HG03575 (cell line): Measurements from ENCODE around the gene SHISA5.
"Not testable (repeated sequence)": the region's sequence is repeated elsewhere in the genome, so short reads cannot be mapped to it uniquely, and the experiment has no call there.

Experiments used
- ATAC-seq: cut with Tn5 transposase; IDR thresholded peaks from one replicate; pipeline ENCODE4 v1.9.1; 2021; ENCODE audit not compliant: unreplicated experiment, insufficient number of reproducible peaks, low FRiP score; ENCODE audit errors: extremely low read depth

The SHISA5 gene

DNA sequence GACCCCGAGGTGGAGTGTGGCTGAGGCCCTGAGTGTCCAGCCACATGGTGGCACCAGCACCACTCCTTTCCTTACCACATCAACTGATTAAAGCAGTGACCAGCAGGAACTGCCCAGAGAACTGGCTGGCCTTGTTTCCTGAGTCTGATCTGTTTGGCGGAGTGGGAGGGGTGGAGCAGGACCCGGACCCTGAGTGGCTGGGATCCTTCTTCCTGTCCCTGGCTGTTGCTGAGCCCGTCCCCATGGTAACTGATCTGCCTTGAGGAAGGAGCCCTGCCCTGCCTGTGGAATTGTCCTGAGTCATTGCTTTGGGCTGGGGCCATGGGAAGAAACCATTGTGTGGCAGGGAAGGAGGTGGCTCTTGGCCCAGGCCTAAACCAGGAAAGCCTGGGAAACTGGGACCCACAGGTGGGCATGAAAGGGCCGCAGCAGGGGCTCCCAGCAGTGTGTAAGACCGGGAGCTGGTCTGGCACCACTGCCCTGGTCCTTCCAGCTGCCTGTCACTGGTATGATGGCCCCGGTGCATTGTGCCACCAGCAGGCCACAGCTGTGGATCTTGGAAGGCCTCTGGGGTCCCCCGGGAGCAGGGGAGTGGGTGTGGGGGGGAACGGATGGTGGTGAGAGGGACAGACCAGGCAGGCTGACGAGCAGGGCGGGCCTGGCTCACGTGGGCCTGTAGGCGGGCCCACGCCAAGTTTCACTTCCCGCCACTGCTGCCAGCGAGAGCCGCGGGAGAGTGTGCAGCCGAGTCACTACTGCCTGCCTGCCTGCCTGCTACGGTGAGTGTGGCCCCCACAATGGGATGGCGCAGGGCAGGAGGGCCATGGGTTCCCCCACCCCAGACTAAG, 38.2 kb downstream of the SHISA5 start:
- ATAC-seq: no peak

DNA sequence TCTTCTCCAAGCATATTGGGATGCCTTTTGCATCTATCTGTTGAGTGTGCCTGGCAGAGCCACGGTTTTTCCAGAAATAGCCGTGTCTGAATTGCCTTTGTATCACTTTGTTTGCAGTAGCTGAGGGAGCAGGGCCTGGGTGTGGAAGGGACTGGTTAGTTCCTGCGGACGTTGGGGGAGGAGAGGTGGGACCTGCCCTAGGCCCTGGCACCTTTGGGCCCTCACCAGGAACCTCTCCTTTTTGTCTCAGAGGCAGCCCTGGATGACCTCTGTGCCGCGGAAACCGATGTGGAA, 38.8 kb downstream of the SHISA5 start:
- no peak for ATAC-seq

DNA sequence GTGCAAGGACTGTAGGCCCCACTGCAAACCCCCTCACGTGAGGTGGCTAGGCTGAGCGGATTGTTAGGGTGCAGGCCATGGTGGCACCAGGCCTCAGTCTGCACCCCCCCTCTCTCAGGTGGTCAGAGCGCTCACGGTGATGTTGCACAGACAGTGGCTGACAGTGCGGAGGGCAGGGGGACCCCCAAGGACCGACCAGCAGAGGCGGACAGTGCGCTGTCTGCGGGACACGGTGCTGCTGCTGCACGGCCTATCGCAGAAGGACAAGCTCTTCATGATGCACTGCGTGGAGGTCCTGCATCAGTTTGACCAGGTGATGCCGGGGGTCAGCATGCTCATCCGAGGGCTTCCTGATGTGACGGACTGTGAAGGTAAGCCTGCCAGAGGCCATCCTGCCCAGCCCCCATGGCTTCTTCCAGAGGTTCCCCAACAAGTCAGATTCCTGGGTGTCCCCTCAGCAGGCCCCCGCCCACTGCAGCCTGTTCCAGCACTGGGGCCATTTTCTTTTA, 39.2 kb downstream of the SHISA5 start:
- no peak for ATAC-seq

DNA sequence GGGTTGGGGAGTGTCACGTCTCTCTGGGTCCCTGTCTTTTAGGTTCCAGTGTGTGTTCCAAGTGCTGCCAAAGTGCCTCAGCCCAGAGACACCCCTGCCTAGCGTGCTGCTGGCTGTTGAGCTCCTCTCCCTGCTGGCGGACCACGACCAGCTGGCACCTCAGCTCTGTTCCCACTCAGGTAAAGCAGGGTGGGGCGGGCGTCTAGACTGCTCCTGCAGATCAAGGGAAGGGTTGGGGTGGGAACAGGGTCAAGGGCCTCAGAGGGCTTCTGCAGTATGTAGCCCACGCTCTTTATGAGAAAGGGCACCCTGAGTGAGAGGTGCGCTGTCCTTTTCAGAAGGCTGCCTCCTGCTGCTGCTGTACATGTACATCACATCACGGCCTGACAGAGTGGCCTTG, 40.3 kb downstream of the SHISA5 start:
- ATAC-seq: no peak

DNA sequence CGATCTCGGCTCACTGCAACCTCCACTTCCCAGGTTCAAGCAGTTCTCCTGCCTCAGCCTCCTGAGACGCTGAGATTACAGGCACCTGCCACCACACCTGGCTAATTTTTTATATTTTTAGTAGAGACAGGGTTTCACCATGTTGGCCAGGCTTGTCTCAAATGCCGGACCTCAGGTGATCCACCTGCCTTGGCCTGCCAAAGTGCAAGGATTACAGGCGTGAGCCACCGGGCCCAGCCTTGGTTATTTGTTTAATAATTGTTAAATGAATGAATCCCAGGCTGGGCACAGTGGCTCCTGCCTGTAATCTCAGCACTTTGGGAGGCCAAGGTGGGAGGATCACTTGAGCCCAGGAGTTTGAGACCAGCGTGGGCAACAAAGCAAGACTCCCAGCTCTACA, 42.2 kb downstream of the SHISA5 start:
- not testable (repeated sequence) for ATAC-seq

DNA sequence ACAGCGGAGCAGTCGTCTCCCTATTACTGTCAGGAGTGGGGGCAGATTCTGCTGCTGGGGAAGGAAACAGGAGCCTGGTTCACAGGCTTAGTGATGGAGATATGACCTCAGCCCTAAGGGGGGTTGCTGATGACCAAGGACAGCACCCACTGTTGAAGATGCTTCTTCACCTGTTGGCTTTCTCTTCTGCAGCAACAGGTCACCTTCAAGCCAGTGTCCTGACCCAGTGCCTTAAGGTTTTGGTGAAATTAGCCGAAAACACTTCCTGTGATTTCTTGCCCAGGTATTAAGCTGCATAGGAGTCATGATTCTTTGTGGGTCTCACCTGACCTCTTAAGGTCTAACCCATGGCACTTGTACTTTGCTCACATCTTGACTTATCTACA, 43.5 kb downstream of the SHISA5 start:
- no peak for ATAC-seq

DNA sequence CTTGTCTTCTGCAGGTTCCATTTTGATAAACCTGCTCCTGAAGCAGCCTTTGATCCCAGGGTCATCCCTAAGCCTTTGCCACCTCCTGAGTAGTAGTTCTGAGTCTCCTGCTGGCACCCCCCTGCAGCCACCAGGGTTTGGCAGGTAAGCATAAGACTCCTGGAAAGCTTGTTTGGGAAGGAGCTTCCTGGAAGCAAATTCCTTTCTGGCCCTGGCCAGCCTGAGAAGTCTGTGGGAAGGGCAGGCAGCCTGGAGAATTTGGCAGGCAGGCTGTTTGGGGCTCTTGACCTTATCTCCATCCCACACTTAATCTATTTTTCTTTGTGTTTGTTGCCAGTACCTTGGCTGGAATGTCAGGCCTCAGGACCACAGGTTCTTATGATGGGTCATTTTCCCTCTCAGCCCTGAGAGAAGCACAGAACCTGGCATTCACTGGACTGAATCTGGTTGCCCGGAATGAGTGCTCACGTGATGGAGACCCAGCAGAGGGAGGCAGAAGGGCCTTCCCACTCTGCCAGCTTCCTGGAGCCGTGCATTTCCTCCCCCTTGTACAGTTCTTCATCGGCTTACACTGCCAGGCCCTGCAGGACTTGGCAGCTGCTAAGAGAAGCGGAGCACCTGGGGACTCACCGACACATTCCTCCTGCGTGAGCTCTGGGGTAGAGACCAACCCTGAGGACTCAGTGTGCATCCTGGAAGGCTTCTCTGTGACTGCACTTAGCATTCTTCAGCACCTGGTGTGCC, 44.0 kb downstream of the SHISA5 start:
- no peak for ATAC-seq

DNA sequence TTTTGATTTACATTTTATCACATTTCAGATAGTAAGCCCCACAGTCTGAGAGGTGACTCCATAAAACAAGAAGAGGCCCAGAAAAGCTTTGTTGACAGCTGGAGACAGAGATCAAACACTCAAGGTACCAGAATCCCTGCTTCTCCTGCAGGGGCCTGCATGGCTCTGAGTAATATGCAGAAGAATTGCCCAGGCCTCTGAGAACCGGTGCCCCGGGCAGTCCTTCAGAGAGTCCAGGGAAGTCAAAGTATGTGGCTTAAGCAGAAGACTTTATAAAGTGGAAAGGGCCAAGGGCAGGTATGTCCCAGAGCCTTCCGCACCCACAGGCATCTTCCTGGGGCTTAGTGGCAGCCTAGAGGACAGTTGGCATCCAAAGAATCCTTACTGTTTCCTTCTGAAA, 44.6 kb downstream of the SHISA5 start:
- no peak for ATAC-seq

DNA sequence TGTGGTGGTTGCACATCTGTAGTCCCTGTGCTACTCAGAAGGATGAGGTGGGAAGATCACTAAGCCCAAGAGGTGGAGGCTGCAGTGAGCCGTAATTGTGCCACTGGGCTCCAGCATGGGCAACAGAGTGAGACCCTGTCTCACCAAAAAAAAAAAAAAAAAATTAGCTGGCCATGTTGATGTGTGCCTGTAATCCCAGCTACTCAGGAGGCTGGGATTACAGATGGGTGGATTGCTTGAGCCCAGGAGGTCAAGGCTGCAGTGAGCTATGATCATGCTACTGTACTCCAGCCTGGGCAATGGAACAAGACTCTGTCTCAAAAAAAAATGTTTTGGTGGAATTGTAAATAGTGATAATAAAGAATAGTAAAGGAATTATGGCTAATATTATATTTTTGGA, 47.5 kb downstream of the SHISA5 start:
- no peak for ATAC-seq

DNA sequence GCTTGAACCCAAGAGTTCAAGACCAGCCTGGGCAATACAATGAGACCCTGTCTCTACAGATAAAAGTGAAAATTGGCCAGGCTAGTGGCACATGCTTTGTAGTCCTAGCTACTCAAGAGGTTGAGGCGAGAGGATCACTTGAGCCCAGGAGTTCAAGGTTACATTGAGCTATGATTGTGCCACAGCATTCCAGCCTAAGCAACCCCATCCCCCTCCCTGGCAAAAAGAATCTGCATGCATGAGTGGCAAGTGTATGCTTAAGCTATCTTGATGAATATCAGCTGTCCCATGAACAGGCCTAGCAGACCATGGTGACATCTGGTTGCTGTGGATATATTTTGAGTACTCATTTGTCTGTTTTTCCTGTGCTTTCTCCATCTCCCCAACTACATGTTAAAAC, 52.7 kb downstream of the SHISA5 start:
- no peak for ATAC-seq

DNA sequence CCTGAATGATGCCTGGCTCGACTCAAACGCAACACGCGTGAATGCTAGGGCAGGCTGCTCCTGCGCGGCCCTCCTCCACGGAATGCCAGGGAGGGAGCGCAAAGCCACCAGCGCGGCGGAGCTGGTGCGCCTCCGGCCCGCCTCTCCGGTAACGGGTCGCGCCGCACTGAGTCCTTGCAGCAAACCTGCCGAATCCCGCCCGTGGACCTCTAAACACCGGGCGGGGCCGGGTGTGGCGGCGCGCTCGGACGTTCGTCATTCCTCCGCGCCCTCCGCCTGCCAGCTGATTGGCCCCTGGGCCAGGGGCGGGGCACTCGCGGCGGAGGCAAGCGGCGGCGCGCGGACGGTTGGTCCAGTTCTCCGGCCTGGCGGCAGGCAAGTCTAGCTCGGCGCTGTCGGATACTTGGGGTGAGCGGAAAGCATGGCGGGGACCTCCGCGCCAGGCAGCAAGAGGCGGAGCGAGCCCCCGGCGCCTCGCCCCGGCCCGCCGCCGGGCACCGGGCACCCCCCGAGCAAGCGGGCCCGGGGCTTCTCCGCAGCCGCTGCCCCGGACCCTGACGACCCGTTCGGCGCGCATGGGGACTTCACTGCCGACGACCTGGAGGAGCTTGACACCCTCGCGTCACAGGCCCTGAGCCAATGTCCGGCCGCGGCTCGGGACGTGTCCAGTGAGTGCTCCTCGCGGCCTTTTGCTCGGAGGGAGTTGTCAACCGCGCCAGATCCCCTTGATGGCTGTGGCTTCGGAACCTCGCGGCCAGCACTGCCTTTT, 57.4 kb downstream of the SHISA5 start, which contains the start of gene ATRIP:
ATRIP (plus strand) TSS at position 313 of the 769 bp plus-strand sequence; CDS start at position 422, 109 bp downstream.
- ATAC-seq: no peak

DNA sequence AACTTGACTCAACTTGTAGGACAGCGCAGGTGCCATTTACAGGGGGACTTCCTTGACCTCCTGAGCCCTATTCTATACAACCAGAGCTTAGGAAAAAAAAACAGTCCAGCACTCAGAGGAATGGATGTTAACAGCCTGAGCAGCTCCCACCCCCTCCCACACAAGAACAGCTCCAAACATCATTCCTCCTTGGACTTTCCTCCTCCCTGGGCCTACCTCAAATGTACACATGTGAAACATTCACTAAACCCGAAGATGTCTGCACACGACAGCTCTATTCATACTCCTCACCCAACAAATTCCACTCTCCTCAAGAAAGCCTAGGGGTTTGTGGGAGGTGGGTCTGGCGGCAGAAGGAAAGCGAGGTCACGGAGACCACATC, 57.9 kb downstream of the SHISA5 start:
- no peak for ATAC-seq

DNA sequence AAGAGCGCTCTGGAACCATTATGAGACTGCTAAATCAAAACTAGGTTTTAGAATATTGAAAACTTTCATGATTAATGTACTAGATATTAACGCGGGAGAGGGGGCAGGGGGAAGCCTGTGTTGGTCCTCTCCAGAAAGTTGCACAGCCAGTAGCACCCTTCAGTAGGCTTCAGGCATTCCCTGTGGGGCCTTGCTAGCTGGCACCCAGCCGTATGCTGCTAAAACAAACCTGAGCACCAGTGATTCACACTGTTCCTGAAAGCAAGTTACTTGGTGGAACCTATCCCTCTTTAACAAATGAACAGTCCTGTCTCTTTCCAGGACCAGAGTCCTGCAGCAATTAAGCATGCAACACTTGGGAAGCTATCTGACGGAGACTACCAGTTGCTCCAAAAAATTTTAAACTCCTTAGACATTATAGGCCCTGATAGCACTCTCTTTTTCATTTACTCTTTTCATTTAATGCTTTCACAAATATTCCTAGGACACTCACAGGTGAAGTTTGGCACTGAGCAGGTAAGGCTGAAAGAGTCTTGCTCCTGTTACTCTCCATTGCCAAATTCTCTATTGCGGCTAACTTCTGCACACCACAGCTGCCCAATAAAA, 58.6 kb downstream of the SHISA5 start:
- ATAC-seq: no peak

DNA sequence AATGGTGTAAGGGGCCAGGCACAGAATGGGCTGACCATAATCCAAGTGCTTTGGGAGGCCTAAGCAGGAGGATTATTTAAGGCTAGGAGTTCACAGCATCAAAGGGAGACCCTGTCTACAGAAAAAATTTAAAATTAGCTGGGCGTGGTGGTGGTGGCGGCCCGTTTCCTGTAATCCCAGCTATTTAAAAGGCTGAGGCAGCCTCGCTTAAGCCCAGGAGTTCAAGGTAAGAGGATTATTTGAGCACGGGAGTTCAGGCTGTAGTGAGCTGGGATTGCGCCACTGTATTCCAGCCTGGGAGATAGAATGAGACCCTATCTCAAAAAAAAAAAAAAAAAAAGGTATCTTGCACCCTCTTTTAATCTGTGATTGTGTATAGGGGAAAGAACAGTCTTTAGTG, 62.0 kb downstream of the SHISA5 start:
- ATAC-seq: no peak

DNA sequence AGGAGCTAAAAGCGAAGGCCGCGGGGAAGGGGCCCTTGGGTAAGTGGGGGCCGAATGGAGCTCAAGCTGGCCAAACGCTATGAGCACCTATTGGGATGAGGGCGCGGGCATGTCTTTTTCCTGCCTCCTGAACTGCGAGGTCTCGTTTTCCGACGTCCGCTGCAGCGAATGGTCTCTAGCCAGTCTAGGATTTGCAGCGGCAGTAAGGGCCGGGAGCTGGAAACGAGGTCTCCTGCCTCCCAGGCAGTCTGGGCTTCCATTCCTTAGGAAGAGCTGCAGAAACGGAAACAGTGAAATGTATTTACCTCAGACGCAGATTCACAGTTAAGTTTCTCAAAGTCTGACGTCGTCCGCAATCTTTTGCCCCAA, 63.4 kb downstream of the SHISA5 start:
- no peak for ATAC-seq

DNA sequence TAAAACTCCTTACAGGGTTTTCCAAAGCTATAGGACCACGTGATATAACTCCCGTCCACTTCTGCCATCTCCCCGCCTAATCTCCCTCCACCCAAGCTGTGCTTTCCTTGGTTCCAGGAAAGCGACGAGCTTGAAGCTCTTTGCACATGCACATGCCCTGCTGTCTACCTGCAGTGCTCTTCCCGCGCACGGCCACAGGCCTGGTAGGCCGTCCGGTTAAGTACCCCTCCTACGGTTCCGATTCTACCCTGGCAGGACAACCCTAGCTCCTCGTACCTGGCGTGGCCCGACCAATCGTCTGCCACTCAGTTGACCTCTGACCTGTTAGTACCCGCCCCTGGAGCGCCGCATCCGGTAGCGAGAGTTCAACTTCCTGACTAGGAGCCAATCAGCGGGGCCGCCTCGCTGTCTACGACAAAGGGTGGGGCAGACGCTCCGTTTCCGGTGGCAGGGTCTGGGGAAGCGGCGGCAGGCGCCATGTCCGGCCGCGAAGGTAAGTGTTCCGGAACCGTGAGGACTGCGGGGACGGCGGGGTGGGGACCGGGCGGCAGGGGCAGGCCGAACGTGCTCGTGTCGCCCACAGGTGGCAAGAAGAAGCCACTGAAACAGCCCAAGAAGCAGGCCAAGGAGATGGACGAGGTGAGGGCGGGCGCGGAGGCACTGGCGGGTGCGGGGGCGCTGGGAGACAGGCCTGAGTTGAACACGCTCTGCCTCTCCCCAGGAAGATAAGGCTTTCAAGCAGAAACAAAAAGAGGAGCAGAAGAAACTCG, 64.0 kb downstream of the SHISA5 start, which contains the start of the genes CCDC51 and TMA7:
CCDC51 (minus strand) TSS at position 300 of the 770 bp plus-strand sequence. CDS start 4,991 bp downstream, outside the sequence.
TMA7 (plus strand) TSS at position 438 of the 770 bp plus-strand sequence; CDS start at position 478, 40 bp downstream.
- ATAC-seq: peak; percentile 54

DNA sequence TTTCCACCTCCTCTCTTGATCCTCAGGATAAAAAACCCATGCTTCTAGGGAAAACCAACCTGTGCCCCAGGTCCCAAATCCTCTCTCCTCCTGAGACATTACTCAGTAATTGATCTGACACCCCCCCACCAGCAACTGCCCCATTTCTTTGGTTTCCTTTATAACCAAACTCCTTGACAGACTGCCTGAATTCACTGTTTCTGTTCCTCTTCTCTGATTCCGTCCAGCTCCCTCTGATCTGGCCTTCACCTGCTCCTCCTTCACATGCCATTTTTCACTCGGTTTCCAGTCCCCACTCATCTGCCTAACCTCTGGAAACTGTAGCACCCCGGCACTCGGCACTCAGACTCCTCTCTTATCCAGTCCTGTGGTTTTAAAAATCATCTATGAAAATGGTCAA, 66.2 kb downstream of the SHISA5 start:
- no peak for ATAC-seq

DNA sequence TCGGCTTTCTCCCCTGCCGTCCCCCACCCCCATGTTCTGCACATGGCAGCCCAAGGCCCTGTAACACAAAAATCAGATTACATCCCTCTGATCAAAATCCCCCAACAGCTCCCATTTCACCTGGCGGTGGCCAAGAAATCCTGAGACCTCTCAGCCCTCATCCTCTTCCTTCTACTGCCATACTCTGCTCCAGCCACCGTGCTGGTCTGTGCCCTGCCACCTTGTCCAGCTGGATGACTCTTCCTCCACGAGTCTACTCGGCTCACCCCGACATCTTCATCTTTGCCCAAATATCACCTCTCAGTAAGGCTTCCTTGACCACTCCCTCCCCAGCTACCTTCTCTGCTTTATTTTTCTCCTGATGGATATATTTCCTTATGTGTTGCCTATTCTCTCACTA, 67.1 kb downstream of the SHISA5 start:
- no peak for ATAC-seq

DNA sequence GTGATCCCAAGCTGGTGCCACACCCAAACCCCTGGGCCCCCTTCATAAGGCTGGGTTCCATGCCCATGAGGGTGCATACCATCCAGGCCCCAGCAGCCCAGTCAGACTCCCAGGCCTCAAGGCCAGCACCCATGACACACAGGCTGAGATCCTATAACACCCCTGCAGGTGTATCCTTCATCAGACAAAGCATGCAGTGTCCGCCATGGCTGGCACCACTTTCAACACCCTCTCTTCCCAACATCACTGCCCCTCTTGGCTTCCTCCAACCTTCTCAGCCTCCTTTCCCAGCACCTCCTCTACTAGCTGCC, 67.5 kb downstream of the SHISA5 start:
- no peak for ATAC-seq
